Mesenchymal stem cell (in vitro differentiated cells and primary cell): Measurements from ENCODE around the gene FBXW8.

Experiments
- DNase-seq: peaks from one replicate; pipeline ENCODE4 v3.0.0-alpha.2; 2013
- H2AFZ ChIP-seq: one replicate; pipeline ENCODE4 v1.6.1; 2013; ENCODE audit warnings: low read depth, mild to moderate bottlenecking, control low read depth, inconsistent platforms, low read length, moderate library complexity
- H2AK5ac ChIP-seq: 2 replicates; pipeline ENCODE4 v1.6.1; 2013; ENCODE audit warnings: low read length, moderate library complexity, mild to moderate bottlenecking, inconsistent platforms; ENCODE audit not compliant: severe bottlenecking
- H2BK120ac ChIP-seq: one replicate; pipeline ENCODE4 v1.6.1; 2013; ENCODE audit warnings: low read depth, mild to moderate bottlenecking, inconsistent platforms, low read length, moderate library complexity
- H2BK12ac ChIP-seq, 2 experiments: one replicate each; pipeline ENCODE4 v1.6.1; 2013; ENCODE audit warnings: inconsistent platforms in 2 of 2, low read length in 2 of 2, mild to moderate bottlenecking in 2 of 2, moderate library complexity in 2 of 2, control low read depth in 1 of 2
- H2BK15ac ChIP-seq: one replicate; pipeline ENCODE4 v1.6.1; 2013; ENCODE audit warnings: mild to moderate bottlenecking, low read depth, inconsistent platforms; ENCODE audit not compliant: poor library complexity, severe bottlenecking
- H2BK5ac ChIP-seq: 2 replicates; pipeline ENCODE4 v1.6.1; 2013; ENCODE audit warnings: low read depth, mild to moderate bottlenecking, low read length, control low read depth, inconsistent platforms; ENCODE audit not compliant: poor library complexity, severe bottlenecking
- H3K14ac ChIP-seq, 2 experiments: one replicate each; pipeline ENCODE4 v1.6.1; 2013; ENCODE audit warnings: inconsistent platforms in 2 of 2, low read length in 2 of 2, control low read depth in 1 of 2, mild to moderate bottlenecking in 1 of 2, moderate library complexity in 1 of 2
- H3K18ac ChIP-seq, 2 experiments: one replicate each; pipeline ENCODE4 v1.6.1; 2013; ENCODE audit warnings: inconsistent platforms in 2 of 2, low read length in 2 of 2, control low read depth in 1 of 2, low read depth in 1 of 2, mild to moderate bottlenecking in 1 of 2
- H3K23ac ChIP-seq, 2 experiments: one replicate each; pipeline ENCODE4 v1.6.1; 2013; ENCODE audit warnings: inconsistent platforms in 2 of 2, low read length in 2 of 2, mild to moderate bottlenecking in 2 of 2, moderate library complexity in 2 of 2, control low read depth in 1 of 2
- H3K27ac ChIP-seq: 2 replicates; pipeline ENCODE4 v1.5.1; 2013; ENCODE audit warnings: mild to moderate bottlenecking, moderate library complexity, low read length, control low read depth, inconsistent platforms; ENCODE audit not compliant: poor library complexity, severe bottlenecking
- H3K27me3 ChIP-seq, 2 experiments: 2 replicates each; pipeline versions ENCODE4 v1.6.1 to v1.7.0; 2013; ENCODE audit warnings: low read length in 2 of 2, mild to moderate bottlenecking in 2 of 2, moderate library complexity in 2 of 2, control low read depth in 1 of 2, inconsistent platforms in 1 of 2; ENCODE audit not compliant: control insufficient read depth in 1 of 2, insufficient read depth in 1 of 2
- H3K36me3 ChIP-seq, 2 experiments: 2 replicates each; pipeline versions ENCODE4 v1.6.1 to v1.7.0; 2013; ENCODE audit warnings: low read length in 2 of 2, control low read depth in 1 of 2, inconsistent platforms in 1 of 2, low read depth in 1 of 2, mild to moderate bottlenecking in 1 of 2; ENCODE audit not compliant: insufficient read depth in 2 of 2, control insufficient read depth in 1 of 2
- H3K4ac ChIP-seq, 2 experiments: one replicate each; pipeline ENCODE4 v1.6.1; 2013; ENCODE audit warnings: inconsistent platforms in 2 of 2, low read length in 2 of 2, mild to moderate bottlenecking in 2 of 2, moderate library complexity in 2 of 2, control low read depth in 1 of 2, low read depth in 1 of 2
- H3K4me1 ChIP-seq: 2 replicates; pipeline ENCODE4 v1.6.1; 2013; ENCODE audit warnings: low read depth, low read length, control low read depth; ENCODE audit not compliant: control insufficient read depth, insufficient read depth
- H3K4me2 ChIP-seq: 2 replicates; pipeline ENCODE4 v1.6.1; 2013; ENCODE audit warnings: low read length, mild to moderate bottlenecking, inconsistent platforms; ENCODE audit not compliant: poor library complexity, severe bottlenecking
- H3K4me3 ChIP-seq, 2 experiments: 2 replicates each; pipeline versions ENCODE4 v1.5.1 to v1.7.0; 2013; ENCODE audit warnings: low read length in 2 of 2, mild to moderate bottlenecking in 2 of 2, control low read depth in 1 of 2, low read depth in 1 of 2; ENCODE audit not compliant: insufficient read depth in 1 of 2
- H3K79me1 ChIP-seq: replicated peaks from 2 replicates; pipeline ENCODE4 v1.6.1; 2013; ENCODE audit warnings: mild to moderate bottlenecking, control low read depth, low read length, inconsistent platforms; ENCODE audit not compliant: poor library complexity, severe bottlenecking
- H3K9ac ChIP-seq: 2 replicates; pipeline ENCODE4 v1.7.0; 2013; ENCODE audit warnings: mild to moderate bottlenecking, low read length, moderate library complexity
- H3K9me3 ChIP-seq: 2 replicates; pipeline ENCODE4 v1.7.0; 2013; ENCODE audit warnings: mild to moderate bottlenecking, low read length; ENCODE audit not compliant: control insufficient read depth
- H4K8ac ChIP-seq: one replicate; pipeline ENCODE4 v1.6.1; 2013; ENCODE audit warnings: inconsistent platforms, mild to moderate bottlenecking, low read length, moderate library complexity
- H4K91ac ChIP-seq: one replicate; pipeline ENCODE4 v1.6.1; 2013; ENCODE audit warnings: mild to moderate bottlenecking, low read length, inconsistent platforms
- WGBS: methylation state at CpG from one replicate; pipeline ENCODE4 v1.1.7; 2013; ENCODE audit warnings: mixed read lengths; 5-methylcytosine and 5-hydroxymethylcytosine counted together

Gene FBXW8

GRCh38 chr12:116941188-116941587, 30.4 kb downstream of the FBXW8 start:
- Histone ChIP-seq H2BK15ac (no peak overlapping the region), H3K79me1 (peaks cover 50% of the 10 kb centered on the region), H3K14ac (no peak overlapping the region), H2BK120ac (no peak overlapping the region), H3K4ac (no peak overlapping the region), H3K4me1 (no peaks in the 10 kb centered on the region), H3K18ac (no peak overlapping the region), H2BK5ac (no peak overlapping the region), H4K91ac (no peak overlapping the region), H4K8ac (no peak overlapping the region), H2AK5ac (no peak overlapping the region), H3K27me3 (no peaks in the 10 kb centered on the region), H3K9ac (no peak overlapping the region), H3K9me3 (peaks cover 14% of the 10 kb centered on the region), H3K4me2 (no peak overlapping the region), H2AFZ (no peak overlapping the region), H3K4me3 (no peak overlapping the region), H2BK12ac (no peak overlapping the region), H3K27ac (no peak overlapping the region), H3K23ac (no peak overlapping the region), H3K36me3 (peaks cover 26 to 67% of the 10 kb centered on the region in 2 experiments)
- WGBS: 97% methylated on average over 5 of the region's 5 CpGs
- DNase-seq: no peak

DNA sequence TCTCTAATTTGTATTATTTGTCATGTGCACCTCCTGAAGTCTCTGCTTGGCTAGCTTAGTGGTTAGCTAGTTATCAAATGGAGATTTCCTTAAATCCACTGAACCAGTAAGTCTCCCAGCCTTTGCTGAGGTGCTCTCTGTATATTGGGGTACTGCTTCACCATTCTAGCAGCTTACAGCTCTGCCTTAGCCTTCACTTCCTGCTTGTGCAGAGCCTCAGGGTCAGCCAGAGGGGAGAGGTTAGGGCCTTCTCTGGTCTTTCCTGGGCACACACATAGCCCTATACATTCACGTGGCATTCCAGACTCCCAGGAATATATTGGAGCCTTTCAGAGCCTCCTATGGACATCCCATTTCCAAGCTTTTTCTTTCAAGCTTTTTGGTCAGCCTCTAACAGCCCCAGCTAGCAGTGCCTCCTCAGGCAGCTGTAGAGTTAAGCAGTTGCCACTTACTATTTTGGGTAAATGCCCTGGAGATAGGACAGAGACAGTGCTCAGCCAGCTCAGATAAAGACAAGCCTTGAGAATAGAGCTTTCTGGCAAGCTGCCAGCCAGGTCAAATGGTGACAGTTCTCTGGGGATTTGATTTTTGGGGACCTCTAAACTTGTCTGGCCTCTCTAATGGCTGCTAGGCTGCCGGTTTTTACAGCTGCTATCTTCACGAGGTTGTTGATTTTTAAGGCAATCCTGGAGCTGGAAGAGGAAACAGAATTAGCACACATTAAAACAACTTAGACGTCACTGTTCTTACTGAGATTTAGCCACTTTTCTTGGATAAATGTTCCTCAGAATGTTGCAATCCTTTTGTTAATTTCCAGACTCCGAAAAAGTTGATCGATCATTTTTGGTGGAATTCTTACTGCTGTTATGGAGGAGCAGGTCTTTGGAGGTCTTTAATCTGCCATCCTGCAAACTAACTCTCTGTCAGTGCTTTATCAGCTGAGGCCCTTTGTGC, 32.9 kb downstream of the FBXW8 start:
- no peak overlapping the region for H2AK5ac ChIP-seq
- no peak overlapping the region for H3K14ac ChIP-seq
- H3K9ac ChIP-seq: no peak overlapping the region
- no peak overlapping the region for H2BK12ac ChIP-seq
- no peak overlapping the region for H3K4me3 ChIP-seq
- H2BK120ac ChIP-seq: no peak overlapping the region
- no peak overlapping the region for H2BK15ac ChIP-seq
- H4K8ac ChIP-seq: no peak overlapping the region
- H3K9me3 ChIP-seq: peaks cover 14% of the 10 kb centered on the region
- H3K18ac ChIP-seq: no peak overlapping the region
- no peak overlapping the region for H3K4me2 ChIP-seq
- H3K23ac ChIP-seq: no peak overlapping the region
- H3K4ac ChIP-seq: no peak overlapping the region
- H2AFZ ChIP-seq: no peak overlapping the region
- no peak for DNase-seq
- H2BK5ac ChIP-seq: no peak overlapping the region
- peaks cover 33 to 75% of the 10 kb centered on the region in 2 experiments for H3K36me3 ChIP-seq
- no peak overlapping the region for H4K91ac ChIP-seq
- H3K27me3 ChIP-seq: no peaks in the 10 kb centered on the region
- no peak overlapping the region for H3K27ac ChIP-seq
- 94% methylated on average over 6 of the region's 6 CpGs for WGBS
- peaks cover 2% of the 10 kb centered on the region for H3K4me1 ChIP-seq
- H3K79me1 ChIP-seq: peaks cover 44% of the 10 kb centered on the region

DNA sequence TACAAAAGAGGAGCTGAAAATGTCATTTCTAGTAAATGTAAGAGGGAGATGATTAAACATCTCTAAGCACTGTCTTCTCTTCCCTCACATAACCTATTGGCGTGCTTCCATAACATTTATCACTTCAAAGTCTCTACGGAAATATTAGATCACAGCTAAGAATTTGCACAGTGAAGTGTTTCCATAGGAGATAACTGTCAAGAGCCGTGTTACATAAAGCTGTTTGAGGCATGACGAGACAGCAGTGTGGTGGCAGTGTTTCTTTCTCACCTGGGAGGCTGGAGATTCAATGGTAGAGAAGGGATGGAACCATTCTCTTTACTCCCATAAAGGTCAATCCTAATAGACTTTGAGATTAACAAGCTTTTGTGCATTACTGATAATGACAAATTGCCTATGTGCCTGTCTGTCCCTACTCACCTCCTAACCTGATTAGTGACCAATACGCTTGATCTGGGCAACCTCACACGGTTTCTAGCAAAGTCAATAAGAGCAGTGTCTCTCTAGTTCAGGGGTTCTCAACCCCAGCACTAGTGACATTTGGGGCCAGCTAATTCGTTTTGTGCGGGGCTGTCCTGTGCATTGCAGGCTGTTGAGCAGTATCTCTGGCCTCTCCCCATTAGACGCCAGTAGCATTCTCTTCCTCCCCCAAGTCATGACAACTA, 35.3 kb downstream of the FBXW8 start:
- Histone ChIP-seq H3K36me3 (peaks cover 44 to 81% of the 10 kb centered on the region in 2 experiments), H3K79me1 (peaks cover 41% of the 10 kb centered on the region), H3K4ac (no peak overlapping the region), H3K4me3 (no peak overlapping the region), H3K14ac (no peak overlapping the region), H3K27ac (no peak overlapping the region), H2BK12ac (no peak overlapping the region), H4K91ac (no peak overlapping the region), H3K9me3 (peaks cover 14% of the 10 kb centered on the region), H4K8ac (no peak overlapping the region), H3K18ac (no peak overlapping the region), H2AFZ (no peak overlapping the region), H3K4me1 (peaks cover 2% of the 10 kb centered on the region), H2BK15ac (no peak overlapping the region), H3K27me3 (no peaks in the 10 kb centered on the region), H2BK120ac (no peak overlapping the region), H3K4me2 (no peak overlapping the region), H3K23ac (no peak overlapping the region), H2BK5ac (no peak overlapping the region), H2AK5ac (no peak overlapping the region), H3K9ac (no peak overlapping the region)
- 95% methylated on average over 8 of the region's 9 CpGs for WGBS
- no peak for DNase-seq

- H2AK5ac ChIP-seq: no peak overlapping the region
- 92% methylated on average over 1 of the region's 2 CpGs for WGBS
- no peak overlapping the region for H3K27ac ChIP-seq
Measured at GRCh38 chr12:116948298-116948697, 37.5 kb downstream of the FBXW8 start.

More at GRCh38 chr12:116948298-116948697, 37.5 kb downstream of the FBXW8 start:
- H4K91ac ChIP-seq: no peak overlapping the region
- H3K18ac ChIP-seq: no peak overlapping the region
- H2BK12ac ChIP-seq: no peak overlapping the region
- H3K23ac ChIP-seq: no peak overlapping the region
- H3K9ac ChIP-seq: no peak overlapping the region
- no peak overlapping the region for H3K4me3 ChIP-seq
- peaks cover 41% of the 10 kb centered on the region for H3K79me1 ChIP-seq
- no peak overlapping the region for H2BK120ac ChIP-seq
- no peak for DNase-seq
- H2AFZ ChIP-seq: no peak overlapping the region
- H3K4me1 ChIP-seq: peaks cover 2% of the 10 kb centered on the region
- no peak overlapping the region for H2BK5ac ChIP-seq
- H2BK15ac ChIP-seq: no peak overlapping the region
- H3K9me3 ChIP-seq: peaks cover 6% of the 10 kb centered on the region
- no peak overlapping the region for H3K14ac ChIP-seq
- peaks cover 45 to 85% of the 10 kb centered on the region in 2 experiments for H3K36me3 ChIP-seq
- H4K8ac ChIP-seq: no peak overlapping the region
- no peak overlapping the region for H3K4ac ChIP-seq
- no peaks in the 10 kb centered on the region for H3K27me3 ChIP-seq
- H3K4me2 ChIP-seq: no peak overlapping the region
